IMR-90 (cell line): ENCODE measurements around the gene HOXB6. TPM values are rescaled to one million over a fixed set of nuclear protein-coding genes. Genes with fewer than 3 reads are reported as not detected.

ENCODE experiments used
- ATAC-seq: fragments of 200-7000 bp; cut with Tn5 transposase; 2 replicates; pipeline ENCODE4 v1.9.1; 2020; ENCODE audit warnings: low read depth, mild to moderate bottlenecking, moderate library complexity
- BruUV-seq: library from RNA; stranded (reverse); fragments of 400-500 nt; replicated peaks from 2 replicates; lab custom pipeline; 2021; lab: Mats Ljungman, UMichigan
- CTCF ChIA-PET: fragments of 300-600 bp; formaldehyde crosslinking; extraction: SDS; loops from one replicate; lab custom pipeline; 2021; ENCODE audit warnings: antibody characterized with exemption; lab: Yijun Ruan, JAX
- POLR2A ChIA-PET: fragments of 300-600 bp; sonication (Branson Sonifier 250); formaldehyde crosslinking; loops from one replicate; lab custom pipeline; 2022; ENCODE audit warnings: antibody characterized with exemption; ENCODE audit not compliant: unreplicated experiment; lab: Charles Lee
- DNase-seq: peaks from one replicate; pipeline ENCODE4 v3.0.0; 2013
- H2AFZ ChIP-seq: replicated peaks from 2 replicates; pipeline ENCODE3; 2013; ENCODE audit warnings: low read length, mild to moderate bottlenecking; ENCODE audit not compliant: poor library complexity
- H2AK5ac ChIP-seq: 2 replicates; pipeline ENCODE4 v1.6.1; 2013; ENCODE audit warnings: low read depth, low read length, inconsistent platforms
- H2AK9ac ChIP-seq: replicated peaks from 2 replicates; pipeline ENCODE3; 2013; ENCODE audit warnings: mild to moderate bottlenecking, low read depth, low read length, moderate library complexity; ENCODE audit not compliant: poor library complexity
- H2BK120ac ChIP-seq: 2 replicates; pipeline ENCODE4 v1.6.1; 2013; ENCODE audit warnings: low read depth, low read length, inconsistent platforms
- H2BK15ac ChIP-seq: 3 replicates; pipeline ENCODE4 v1.6.1; 2013; ENCODE audit warnings: low read depth, low read length, inconsistent platforms
- H2BK20ac ChIP-seq: 2 replicates; pipeline ENCODE4 v1.6.1; 2013; ENCODE audit warnings: low read depth, mild to moderate bottlenecking, inconsistent platforms, low read length, moderate library complexity
- H2BK5ac ChIP-seq: 2 replicates; pipeline ENCODE4 v1.6.1; 2013; ENCODE audit warnings: mild to moderate bottlenecking, low read depth, low read length, inconsistent platforms; ENCODE audit not compliant: poor library complexity, severe bottlenecking
- H3K14ac ChIP-seq: replicated peaks from 2 replicates; pipeline ENCODE4 v1.6.1; 2013; ENCODE audit warnings: low read depth, low read length, inconsistent platforms
- H3K18ac ChIP-seq: 2 replicates; pipeline ENCODE4 v1.6.1; 2013; ENCODE audit warnings: low read depth, low read length, control low read depth
- H3K23ac ChIP-seq: 2 replicates; pipeline ENCODE4 v1.6.1; 2013; ENCODE audit warnings: low read depth, low read length, inconsistent platforms
- H3K27ac ChIP-seq: 2 replicates; pipeline ENCODE4 v1.5.1; 2013; ENCODE audit warnings: mild to moderate bottlenecking, control low read depth, low read length; ENCODE audit not compliant: insufficient read depth
- H3K27me3 ChIP-seq: 2 replicates; pipeline ENCODE4 v1.6.1; 2013; ENCODE audit warnings: low read length; ENCODE audit not compliant: control insufficient read depth, insufficient read depth
- H3K36me3 ChIP-seq: 2 replicates; pipeline ENCODE4 v1.6.1; 2013; ENCODE audit warnings: low read length, mixed read lengths; ENCODE audit not compliant: control insufficient read depth, insufficient read depth
- H3K4ac ChIP-seq: 2 replicates; pipeline ENCODE4 v1.6.1; 2013; ENCODE audit warnings: low read depth, low read length, inconsistent platforms
- H3K4me1 ChIP-seq: 2 replicates; pipeline ENCODE4 v1.6.1; 2013; ENCODE audit warnings: low read length, mixed read lengths; ENCODE audit not compliant: control insufficient read depth, insufficient read depth
- H3K4me2 ChIP-seq: 2 replicates; pipeline ENCODE4 v1.6.1; 2013; ENCODE audit warnings: low read depth, mild to moderate bottlenecking, control low read depth, low read length, moderate library complexity
- H3K4me3 ChIP-seq: 2 replicates; pipeline ENCODE4 v1.5.1; 2013; ENCODE audit warnings: low read depth, mild to moderate bottlenecking, control low read depth, low read length, moderate library complexity; ENCODE audit not compliant: insufficient read depth
- H3K56ac ChIP-seq: 2 replicates; pipeline ENCODE4 v1.6.1; 2013; ENCODE audit warnings: low read length, inconsistent platforms; ENCODE audit not compliant: insufficient read depth; ENCODE audit errors: extremely low read depth
- H3K79me1 ChIP-seq, 2 experiments: 2 replicates each; pipeline ENCODE4 v1.6.1; 2013; ENCODE audit warnings: low read length in 2 of 2, inconsistent platforms in 1 of 2, low read depth in 1 of 2
- H3K9ac ChIP-seq: 2 replicates; pipeline ENCODE4 v1.6.1; 2013; ENCODE audit warnings: low read depth, low read length, control low read depth
- H3K9me1 ChIP-seq: 2 replicates; pipeline ENCODE4 v1.6.1; 2013; ENCODE audit warnings: low read length, inconsistent platforms; ENCODE audit not compliant: insufficient read depth
- H3K9me3 ChIP-seq: 2 replicates; pipeline ENCODE4 v1.6.1; 2013; ENCODE audit warnings: low read length; ENCODE audit not compliant: control insufficient read depth, insufficient read depth
- H4K20me1 ChIP-seq: 2 replicates; pipeline ENCODE4 v1.6.1; 2013; ENCODE audit warnings: low read length, inconsistent platforms; ENCODE audit not compliant: insufficient read depth
- H4K5ac ChIP-seq: 2 replicates; pipeline ENCODE4 v1.6.1; 2013; ENCODE audit warnings: mild to moderate bottlenecking, low read depth, low read length, control low read depth
- H4K8ac ChIP-seq, 2 experiments: 2 replicates each; pipeline ENCODE4 v1.6.1; 2013; ENCODE audit warnings: low read depth in 2 of 2, low read length in 2 of 2, control low read depth in 1 of 2, inconsistent platforms in 1 of 2
- H4K91ac ChIP-seq: 2 replicates; pipeline ENCODE4 v1.6.1; 2013; ENCODE audit warnings: low read depth, low read length, inconsistent platforms; ENCODE audit not compliant: insufficient read depth
- BHLHE40 ChIP-seq: fragments of 150-350 bp; IDR thresholded peaks from 2 replicates; pipeline ENCODE4 v1.6.1; 2016; ENCODE audit warnings: mild to moderate bottlenecking, low read depth, low read length
- CEBPB ChIP-seq: IDR thresholded peaks from 2 replicates; pipeline ENCODE4 v1.6.1; 2012; ENCODE audit warnings: low read depth, low read length, improper control_type of control experiment
- CHD1 ChIP-seq: IDR thresholded peaks from 2 replicates; pipeline ENCODE4 v1.6.1; 2012; ENCODE audit warnings: low read depth, low read length, improper control_type of control experiment
- CTCF ChIP-seq: conservative IDR thresholded peaks from 2 replicates; pipeline ENCODE4 v1.5.1; 2012; ENCODE audit warnings: mild to moderate bottlenecking, low read depth, low read length, improper control_type of control experiment
- ELK1 ChIP-seq: fragments of 150-350 bp; IDR thresholded peaks from 2 replicates; pipeline ENCODE4 v1.6.1; 2016; ENCODE audit warnings: low read depth, mild to moderate bottlenecking, low read length, moderate library complexity, borderline replicate concordance
- FOS ChIP-seq: fragments of 150-350 bp; IDR thresholded peaks from 2 replicates; pipeline ENCODE4 v1.6.1; 2016; ENCODE audit warnings: low read depth, low read length
- MAFK ChIP-seq: IDR thresholded peaks from 2 replicates; pipeline ENCODE4 v1.6.1; 2012; ENCODE audit warnings: low read depth, low read length, improper control_type of control experiment
- MAZ ChIP-seq: IDR thresholded peaks from 2 replicates; pipeline ENCODE4 v1.6.1; 2012; ENCODE audit warnings: low read depth, mild to moderate bottlenecking, low read length, improper control_type of control experiment, moderate library complexity, borderline replicate concordance
- MXI1 ChIP-seq: IDR thresholded peaks from 2 replicates; pipeline ENCODE4 v1.6.1; 2012; ENCODE audit warnings: low read depth, mild to moderate bottlenecking, low read length, moderate library complexity, borderline replicate concordance
- NFE2L2 ChIP-seq: fragments of 150-350 bp; IDR thresholded peaks from 2 replicates; pipeline ENCODE4 v1.6.1; 2016; ENCODE audit warnings: low read depth, mild to moderate bottlenecking, low read length
- POLR2A ChIP-seq: IDR thresholded peaks from 2 replicates; pipeline ENCODE4 v1.6.1; 2012; ENCODE audit warnings: mild to moderate bottlenecking, low read depth, low read length
- RAD21 ChIP-seq: IDR thresholded peaks from 2 replicates; pipeline ENCODE4 v1.6.1; 2012; ENCODE audit warnings: low read length, improper control_type of control experiment
- RCOR1 ChIP-seq: IDR thresholded peaks from 2 replicates; pipeline ENCODE4 v1.6.1; 2012; ENCODE audit warnings: mild to moderate bottlenecking, low read length, improper control_type of control experiment; ENCODE audit not compliant: insufficient replicate concordance
- RFX5 ChIP-seq: IDR thresholded peaks from 2 replicates; pipeline ENCODE4 v1.8.0; 2012; ENCODE audit warnings: low read depth, mild to moderate bottlenecking, low read length, moderate library complexity
- SMC3 ChIP-seq: fragments of 150-350 bp; IDR thresholded peaks from 2 replicates; pipeline ENCODE4 v1.6.1; 2016; ENCODE audit warnings: low read depth, mild to moderate bottlenecking, antibody characterized with exemption, low read length, moderate library complexity
- USF2 ChIP-seq: fragments of 150-350 bp; IDR thresholded peaks from 2 replicates; pipeline ENCODE4 v1.6.1; 2017; ENCODE audit warnings: mild to moderate bottlenecking, antibody characterized with exemption, low read length, low read depth
- WGBS, 2 experiments: methylation state at CpG; one replicate each; pipeline versions ENCODE4 v1.1.5 to v1.1.7; 2013; ENCODE audit warnings: missing lambda C conversion rate in 2 of 2; ENCODE audit not compliant: insufficient read length in 1 of 2; ENCODE audit errors: extremely low coverage in 2 of 2; 5-methylcytosine and 5-hydroxymethylcytosine counted together
- dilution Hi-C: fragments of 300-500 bp; cut with HindIII; formaldehyde crosslinking; loops from one replicate; pipeline ENCODE4 v1.14.3; 2018; ENCODE audit warnings: low sequenced_read_pairs; ENCODE audit not compliant: unreplicated experiment
- in situ Hi-C: fragments of 300-500 bp; cut with MboI; formaldehyde crosslinking; loops from 3 replicates; pipeline ENCODE4 v1.14.3; 2019; ENCODE audit warnings: low sequenced_read_pairs, inconsistent platforms, mixed read lengths
- intact Hi-C: fragments of 100-400 bp; cut with micrococcal nuclease; formaldehyde crosslinking; loops from 2 replicates; pipeline ENCODE4 v1.10.0; 2022
- polyA plus RNA-seq, 3 experiments: library from polyadenylated mRNA; depleted of rRNA; stranded (reverse); fragments of >200 nt; gene quantifications; 2 replicates each; pipeline ENCODE4 v1.2.3, GENCODE V29; 2012; ENCODE audit warnings: low replicate concordance in 1 of 3
- total RNA-seq: library from RNA; depleted of rRNA; stranded (reverse); fragments of >200 nt; gene quantifications from 2 replicates; pipeline ENCODE4 v1.2.3, GENCODE V29; 2012

The HOXB6 gene
- total and polyA plus RNA-seq, 2 of the 4 experiments (the other 2 are of a cell fraction): 11.1 to 42.2 TPM

DNA sequence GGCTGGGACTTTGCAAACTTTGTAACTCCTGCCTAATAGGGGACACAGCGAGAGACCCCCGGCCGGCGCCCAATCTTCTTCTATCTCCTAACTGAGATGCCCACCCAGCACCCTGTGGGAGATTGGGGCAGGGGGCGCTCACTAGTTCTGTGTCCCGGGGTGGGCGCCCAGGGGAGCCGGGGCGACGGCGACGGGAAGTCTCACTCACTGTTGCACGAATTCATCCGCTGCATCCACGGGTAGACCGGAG lies 7.3 kb downstream of the HOXB6 start:
- intact Hi-C loops: no loop called here
- 0 out of 2 replicates have a peak overlapping the region, but pooled peaks have one; percentile 7 for H2BK120ac ChIP-seq
- H3K79me1 ChIP-seq: peaks cover 24 to 36% of the 10 kb centered on the region in 2 experiments; a peak in 3 of 4 replicates
- DNase-seq: no peak
- 1% methylated on average over 12 of the region's 16 CpGs; no CpG with 5 or more reads in 1 of the 2 experiments for WGBS, 2 experiments
- H2BK15ac ChIP-seq: no peak overlapping the region
- H2AK9ac ChIP-seq: peak overlapping the region; percentile 96
- peak overlapping the region; percentile 65 for H3K18ac ChIP-seq
- POLR2A ChIA-PET: interaction anchor here (0.7 kb wide), 1 partner anchor 17 kb away, joined by 4 read pairs; no protein-coding TSS in a partner anchor
- peak overlapping the region; percentile 53; the same call in 1 of the 2 replicates for H3K56ac ChIP-seq
- no peak for ATAC-seq
- H2BK5ac ChIP-seq: peak overlapping the region; percentile 95
- dilution Hi-C loops: no loop called here
- in situ Hi-C loops: loop anchor here (5.0 to 10.0 kb wide), 2 partner anchors 260 to 573 kb away; no protein-coding TSS in a partner anchor
- 0 out of 2 replicates have a peak overlapping the region, but pooled peaks have one; percentile 96 for H2AK5ac ChIP-seq
- H3K27me3 ChIP-seq: no peaks in the 10 kb centered on the region
- peak overlapping the region; percentile 78 for H3K4me3 ChIP-seq
- H3K4me2 ChIP-seq: peak overlapping the region; percentile 95
- peaks cover 11% of the 10 kb centered on the region for H4K20me1 ChIP-seq
- H4K5ac ChIP-seq: peak overlapping the region; percentile 11
- peak overlapping the region; percentile 97 for H3K14ac ChIP-seq
- H3K9me1 ChIP-seq: 0 out of 2 replicates have a peak, but pooled peaks cover 3% of the 10 kb centered on the region
- peak overlapping the region; percentile 98 for H3K4ac ChIP-seq
- peak overlapping the region in 1 of 2 experiments; percentile 88; a peak in 3 of 4 replicates for H4K8ac ChIP-seq
- CTCF ChIA-PET: interaction anchor here (1.7 kb wide), 1 partner anchor 246 kb away, joined by 5 read pairs; no protein-coding TSS in a partner anchor
- H2AFZ ChIP-seq: peak overlapping the region; percentile 71
- BruUV-seq: no TSS peak
- H3K4me1 ChIP-seq: peaks cover 12% of the 10 kb centered on the region
- TF ChIP-seq NFE2L2: no peak
- no peak for TF ChIP-seq CTCF
- no peak for TF ChIP-seq USF2
- no peak for TF ChIP-seq RAD21
- TF ChIP-seq MAFK: no peak
- no peak for TF ChIP-seq RCOR1
- TF ChIP-seq POLR2A: no peak
- TF ChIP-seq CHD1: no peak
- TF ChIP-seq FOS: no peak
- TF ChIP-seq MAZ: no peak
- no peak for TF ChIP-seq RFX5
- no peak for TF ChIP-seq MXI1
- no peak for TF ChIP-seq BHLHE40
- no peak for TF ChIP-seq SMC3
- TF ChIP-seq CEBPB: no peak
- no peak for TF ChIP-seq ELK1
- peak overlapping the region; percentile 99 for H3K9ac ChIP-seq
- no peak overlapping the region for H2BK20ac ChIP-seq
- no peaks in the 10 kb centered on the region for H3K9me3 ChIP-seq
- peak overlapping the region; percentile 99 for H3K27ac ChIP-seq
- H3K36me3 ChIP-seq: peaks cover 9% of the 10 kb centered on the region; the same call in 1 of the 2 replicates
- peak overlapping the region; percentile 92 for H4K91ac ChIP-seq
- peak overlapping the region; percentile 98 for H3K23ac ChIP-seq
